ENCODE data around the gene DHFR2. TPM values are rescaled to one million over a fixed set of nuclear protein-coding genes. Genes with fewer than 3 reads are reported as not detected.

Gene DHFR2
- total RNA-seq, 4 donors from 2014 or later = 3.3 to 5.9 (median 4.8) TPM

DNA sequence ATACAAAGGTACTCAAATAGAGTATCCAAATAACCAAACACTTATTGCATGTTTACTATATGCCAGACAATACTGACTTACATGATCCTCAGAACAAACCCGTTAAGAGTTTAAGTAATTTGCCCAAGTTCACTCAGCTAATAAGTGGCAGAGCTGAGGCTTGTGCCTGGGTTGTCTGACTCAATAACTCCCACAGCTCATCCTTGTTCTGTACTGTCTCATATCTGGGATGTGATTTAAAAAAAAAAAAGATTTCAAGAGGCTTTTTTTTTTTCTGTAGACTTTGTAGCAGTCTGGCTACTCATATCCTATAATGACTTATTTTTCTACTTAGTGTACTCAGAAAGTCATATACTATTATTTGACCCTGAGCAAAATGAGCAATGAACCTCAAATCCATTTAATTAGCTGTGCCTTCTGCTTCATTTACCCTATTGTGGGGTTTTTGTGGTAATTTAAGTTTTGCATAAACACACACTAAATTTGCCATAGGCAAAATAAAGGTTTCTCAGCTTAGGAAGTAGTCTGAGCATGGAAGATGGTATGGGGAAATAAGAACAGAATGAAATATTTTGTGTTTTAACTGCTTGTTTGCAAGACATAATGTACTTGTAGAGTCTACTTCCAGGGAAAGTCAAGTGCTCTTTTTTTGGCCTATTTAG is 3.2 kb upstream of the DHFR2 start:
- 96% methylated on average over 1 of the region's 1 CpG for WGBS
- no peak for TF ChIP-seq POLR2AphosphoS5 (IDR thresholded peaks at IDR 0.05)
- no peaks in the 10 kb centered on the region for H3K27me3 ChIP-seq
- H3K4me1 ChIP-seq = peaks cover 16 to 38% (median 34%) of the 10 kb centered on the region in 4 donors
- intact Hi-C loops (cut with DNase I) = loop anchor here (5.0 to 10.0 kb wide), 3 partner anchors 59 to 161 kb away; partner anchors contain the start of gene PROS1
- H3K27ac ChIP-seq (replicated peaks in 1 of 4) = no peak overlapping the region
- H3K4me3 ChIP-seq = no peak overlapping the region
- H3K36me3 ChIP-seq = peaks cover 0 to 31% (median 2%) of the 10 kb centered on the region in 4 donors
- DNase-seq (ENCODE audit: extremely low spot score) = no peak
- H3K9me3 ChIP-seq = no peaks in the 10 kb centered on the region

DNA sequence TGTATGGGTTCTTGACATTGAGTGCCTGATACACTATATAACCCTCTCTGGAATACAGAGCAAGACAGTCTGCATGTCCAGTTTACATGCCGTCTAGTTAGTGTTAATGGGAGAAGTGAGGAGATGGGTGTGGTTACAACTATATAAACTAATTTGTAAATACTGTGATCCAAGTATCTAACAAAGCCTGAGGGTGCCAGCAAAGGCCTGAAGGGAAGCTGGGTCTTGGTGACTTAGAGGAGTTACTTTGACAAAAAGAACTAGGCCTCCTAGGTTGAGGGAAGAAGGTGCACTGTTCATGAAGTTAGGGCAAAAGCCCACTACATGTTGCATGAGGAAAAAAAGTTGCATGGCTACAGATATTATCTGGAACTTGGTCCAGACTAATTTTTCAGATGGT is 2.4 kb upstream of the DHFR2 start:
- WGBS = 55% methylated on average over 1 of the region's 1 CpG
- intact Hi-C loops (cut with DNase I) = loop anchor here (5.0 to 10.0 kb wide), 3 partner anchors 58 to 160 kb away; partner anchors contain the start of gene PROS1

DNA sequence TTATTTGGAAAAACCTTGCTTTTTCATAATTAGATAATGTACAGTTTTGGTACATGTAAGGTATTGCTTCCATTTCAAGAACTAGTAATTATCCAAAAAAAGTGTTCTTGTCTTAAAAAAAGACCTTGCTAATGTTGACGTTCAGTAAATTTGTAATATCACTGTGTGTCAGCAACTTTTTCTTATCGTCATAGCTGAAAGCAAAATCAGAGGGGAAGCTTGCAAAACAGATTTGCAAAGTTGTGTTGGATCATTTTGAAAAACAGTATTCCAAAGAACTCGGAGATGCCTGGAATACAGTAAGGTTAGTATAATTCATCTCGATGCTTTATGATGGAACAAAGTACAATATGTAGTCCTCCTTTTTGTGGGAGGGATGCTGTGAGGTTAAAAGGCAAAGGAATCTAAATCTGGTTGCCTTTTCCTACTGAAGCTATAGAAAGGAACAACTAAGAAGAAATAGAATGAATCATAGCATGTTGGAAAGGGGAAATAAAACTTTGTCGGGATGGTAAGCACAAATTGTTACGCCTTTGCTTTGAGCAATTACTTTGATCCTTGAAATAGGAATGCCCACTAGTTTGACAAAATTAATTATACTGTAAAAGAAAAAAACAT is 1.6 kb upstream of the DHFR2 start:
- peak overlapping the region in 1 of 4 donors; percentile 69 for H3K4me3 ChIP-seq

More for the DNA sequence above, 2.4 kb upstream of the DHFR2 start:
- H3K27me3 ChIP-seq = no peaks in the 10 kb centered on the region
- H3K4me3 ChIP-seq = no peak overlapping the region
- H3K4me1 ChIP-seq = peaks cover 16 to 38% (median 34%) of the 10 kb centered on the region in 4 donors
- peaks cover 0 to 31% (median 2%) of the 10 kb centered on the region in 4 donors for H3K36me3 ChIP-seq
- TF ChIP-seq, protein P1, sequence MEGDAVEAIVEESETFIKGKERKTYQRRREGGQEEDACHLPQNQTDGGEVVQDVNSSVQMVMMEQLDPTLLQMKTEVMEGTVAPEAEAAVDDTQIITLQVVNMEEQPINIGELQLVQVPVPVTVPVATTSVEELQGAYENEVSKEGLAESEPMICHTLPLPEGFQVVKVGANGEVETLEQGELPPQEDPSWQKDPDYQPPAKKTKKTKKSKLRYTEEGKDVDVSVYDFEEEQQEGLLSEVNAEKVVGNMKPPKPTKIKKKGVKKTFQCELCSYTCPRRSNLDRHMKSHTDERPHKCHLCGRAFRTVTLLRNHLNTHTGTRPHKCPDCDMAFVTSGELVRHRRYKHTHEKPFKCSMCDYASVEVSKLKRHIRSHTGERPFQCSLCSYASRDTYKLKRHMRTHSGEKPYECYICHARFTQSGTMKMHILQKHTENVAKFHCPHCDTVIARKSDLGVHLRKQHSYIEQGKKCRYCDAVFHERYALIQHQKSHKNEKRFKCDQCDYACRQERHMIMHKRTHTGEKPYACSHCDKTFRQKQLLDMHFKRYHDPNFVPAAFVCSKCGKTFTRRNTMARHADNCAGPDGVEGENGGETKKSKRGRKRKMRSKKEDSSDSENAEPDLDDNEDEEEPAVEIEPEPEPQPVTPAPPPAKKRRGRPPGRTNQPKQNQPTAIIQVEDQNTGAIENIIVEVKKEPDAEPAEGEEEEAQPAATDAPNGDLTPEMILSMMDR (IDR thresholded peaks at IDR 0.05) = no peak
- TF ChIP-seq POLR2A (IDR thresholded peaks at IDR 0.05; ENCODE audit: low read depth) (no peak), EP300 (IDR thresholded peaks at IDR 0.05) (no peak), POLR2AphosphoS5 (IDR thresholded peaks at IDR 0.05) (no peak)
- H3K9me3 ChIP-seq = no peaks in the 10 kb centered on the region
- DNase-seq (ENCODE audit: extremely low spot score) = no peak
- no peak overlapping the region for H3K27ac ChIP-seq (replicated peaks in 1 of 4)

DNA sequence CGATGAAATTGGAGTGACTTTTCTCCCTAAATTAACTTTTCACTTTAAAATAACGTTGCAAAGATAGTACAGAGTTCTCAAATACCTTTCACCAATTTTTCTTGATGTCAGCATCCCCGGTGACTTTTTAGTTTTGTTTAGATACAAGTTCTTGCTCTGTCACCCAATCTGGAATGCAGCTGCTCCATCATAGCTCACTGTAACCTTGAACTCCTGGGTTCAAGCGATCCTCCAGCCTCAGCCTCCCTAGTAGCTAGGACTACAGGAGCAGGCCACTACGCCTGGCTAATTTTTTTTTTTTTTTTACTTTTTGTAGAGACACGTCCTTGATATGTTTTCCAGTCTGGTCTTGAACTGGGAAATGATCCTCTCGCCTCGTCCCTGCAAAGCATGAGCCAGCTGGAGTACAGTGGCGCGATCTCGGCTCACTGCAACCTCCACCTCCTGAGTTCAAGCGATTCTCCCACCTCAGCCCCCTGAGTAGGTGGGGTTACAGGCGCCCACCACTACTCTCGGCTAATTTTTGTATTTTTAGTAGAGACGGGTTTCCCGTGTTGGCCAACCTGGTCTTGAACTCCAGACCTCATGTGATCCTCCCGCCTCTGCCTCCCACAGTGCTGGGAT is 892 bp upstream of the DHFR2 start:
- Histone ChIP-seq H3K4me3 (peak overlapping the region; percentile 65 to 81 (median 68)), H3K27ac (replicated peaks in 1 of 4) (peak overlapping the region; percentile 89 to 92 (median 91)), H3K27me3 (no peaks in the 10 kb centered on the region), H3K36me3 (peaks cover 0 to 42% (median 2%) of the 10 kb centered on the region in 4 donors), H3K4me1 (peaks cover 16 to 32% (median 29%) of the 10 kb centered on the region in 4 donors), H3K9me3 (no peaks in the 10 kb centered on the region)
- intact Hi-C loops (cut with DNase I) = loop anchor here (10.0 kb wide), 2 partner anchors 89 to 159 kb away; partner anchors contain the start of gene PROS1
- no peak for DNase-seq (ENCODE audit: extremely low spot score)
- WGBS = 52% methylated on average over 17 of the region's 17 CpGs
- no peak for TF ChIP-seq EP300 (IDR thresholded peaks at IDR 0.05)
- TF ChIP-seq POLR2AphosphoS5 (IDR thresholded peaks at IDR 0.05) = no peak
- TF ChIP-seq, protein P1 (IDR thresholded peaks at IDR 0.05) = no peak
- TF ChIP-seq POLR2A (IDR thresholded peaks at IDR 0.05; ENCODE audit: low read depth) = no peak

More for the DNA sequence above, 1.6 kb upstream of the DHFR2 start:
- Histone ChIP-seq H3K9me3 (no peaks in the 10 kb centered on the region), H3K4me1 (peaks cover 16 to 38% (median 34%) of the 10 kb centered on the region in 4 donors), H3K27me3 (no peaks in the 10 kb centered on the region), H3K27ac (replicated peaks in 1 of 4) (peak overlapping the region in 1 of 4 donors; percentile 90), H3K36me3 (peaks cover 0 to 38% (median 2%) of the 10 kb centered on the region in 4 donors)
- 70% methylated on average over 6 of the region's 6 CpGs for WGBS
- no peak for TF ChIP-seq POLR2A (IDR thresholded peaks at IDR 0.05; ENCODE audit: low read depth)
- TF ChIP-seq EP300 (IDR thresholded peaks at IDR 0.05) = no peak
- TF ChIP-seq POLR2AphosphoS5 (IDR thresholded peaks at IDR 0.05) = no peak
- TF ChIP-seq, protein P1 (IDR thresholded peaks at IDR 0.05) = no peak
- no peak for DNase-seq (ENCODE audit: extremely low spot score)
- intact Hi-C loops (cut with DNase I) = loop anchor here (10.0 kb wide), 2 partner anchors 90 to 160 kb away; partner anchors contain the start of gene PROS1
